Fibroblast of skin of left quadriceps (primary cell): Measurements from ENCODE around the gene TRIM71.
"Not testable (repeated sequence)": the region's sequence is repeated elsewhere in the genome, so short reads cannot be mapped to it uniquely, and the experiment has no call there.

Source experiments
- DNase-seq, 2 experiments: peaks; one replicate each; pipeline ENCODE4 v3.0.0-alpha.2; 2013; ENCODE audit warnings: low read depth in 2 of 2

Gene TRIM71

DNA sequence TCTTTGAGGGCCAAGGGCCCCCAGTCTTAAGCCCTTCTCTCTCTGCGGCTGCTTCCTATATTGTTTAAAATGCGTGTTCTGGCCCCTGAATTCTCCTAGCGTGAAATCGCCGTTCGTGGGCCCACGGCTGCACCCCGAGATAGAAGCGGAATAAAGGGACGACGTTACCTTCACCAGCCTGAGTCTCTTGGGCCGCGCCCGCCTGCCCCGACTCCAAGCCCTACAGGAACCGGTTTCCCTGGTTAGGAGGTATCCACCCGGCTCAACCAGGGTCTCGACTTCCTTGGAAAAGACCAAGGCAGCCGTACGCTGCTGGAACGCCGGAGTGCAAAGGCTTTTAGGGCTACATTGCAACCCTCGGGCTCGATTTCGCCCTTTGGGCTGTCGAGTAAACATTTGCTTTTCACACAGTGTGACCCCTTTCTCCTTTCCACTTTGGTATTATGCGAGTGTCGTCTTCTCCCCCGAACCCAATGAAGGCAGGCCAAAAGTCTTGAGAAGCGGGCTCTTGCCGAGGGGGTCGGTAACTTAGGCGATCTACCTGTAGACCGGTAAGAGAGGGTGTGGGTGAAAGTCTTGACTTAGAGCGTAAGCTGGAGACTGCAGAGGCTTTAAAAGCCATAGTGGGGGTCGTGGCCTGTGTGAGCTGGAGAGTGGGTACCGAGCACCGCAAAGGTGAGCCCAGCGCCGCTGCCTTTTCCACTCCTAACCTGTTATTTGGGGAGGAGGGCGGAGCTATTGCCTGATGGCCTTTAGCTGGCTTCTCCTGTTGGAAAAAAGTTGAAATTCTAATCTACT lies 2.0 kb downstream of the TRIM71 start:
- DNase-seq = no peak

DNA sequence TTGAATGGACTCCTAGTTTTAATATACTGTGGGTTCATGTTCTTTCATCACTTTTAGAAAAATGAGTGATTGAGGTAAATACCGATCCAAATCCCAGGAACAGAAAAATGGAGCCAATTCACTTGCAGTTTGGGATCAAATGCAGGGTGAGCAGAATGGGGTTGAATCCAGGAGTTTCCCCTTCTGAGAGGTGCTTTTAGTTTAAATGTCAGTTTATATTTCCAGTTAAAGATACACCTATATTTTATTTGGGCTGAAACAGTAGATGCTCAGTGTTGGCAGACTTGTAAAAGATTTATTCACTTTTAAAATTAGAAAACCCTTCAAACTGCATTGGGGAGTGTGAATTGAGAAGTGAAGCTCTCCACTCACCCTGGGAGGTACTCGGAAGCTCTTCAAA lies 2.6 kb downstream of the TRIM71 start:
- no peak for DNase-seq

- no peak for DNase-seq
Observed at GRCh38 chr3:32820971-32821685, 3.3 kb downstream of the TRIM71 start.

GRCh38 chr3:32821686-32822296 lies 4.0 kb downstream of the TRIM71 start:
- DNase-seq = no peak

GRCh38 chr3:32822609-32823498 lies 5.1 kb downstream of the TRIM71 start:
- no peak for DNase-seq

GRCh38 chr3:32823641-32824184 lies 5.9 kb downstream of the TRIM71 start:
- DNase-seq = not testable (repeated sequence)

- DNase-seq = no peak
Observed at GRCh38 chr3:32825601-32826375, 8.0 kb downstream of the TRIM71 start.

DNA sequence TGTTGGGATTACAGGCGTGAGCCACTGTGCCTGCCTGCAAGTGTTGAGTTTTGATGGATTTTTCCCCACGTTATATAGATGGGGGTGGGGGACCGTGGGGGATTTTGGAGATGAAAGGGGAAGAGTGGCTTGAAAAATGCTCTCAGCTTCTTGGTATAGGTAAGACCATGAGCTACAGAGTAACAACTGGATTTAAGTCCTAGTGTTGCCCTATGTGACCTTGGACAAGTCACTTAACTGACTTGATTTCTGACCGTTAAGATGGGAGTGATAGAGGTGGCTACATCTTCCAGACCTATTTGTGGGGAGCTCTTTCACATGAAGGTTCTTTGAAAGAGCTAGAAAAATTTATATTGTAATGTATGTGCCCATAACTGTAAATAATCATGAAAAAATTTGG lies 13.3 kb downstream of the TRIM71 start:
- DNase-seq = no peak

DNA sequence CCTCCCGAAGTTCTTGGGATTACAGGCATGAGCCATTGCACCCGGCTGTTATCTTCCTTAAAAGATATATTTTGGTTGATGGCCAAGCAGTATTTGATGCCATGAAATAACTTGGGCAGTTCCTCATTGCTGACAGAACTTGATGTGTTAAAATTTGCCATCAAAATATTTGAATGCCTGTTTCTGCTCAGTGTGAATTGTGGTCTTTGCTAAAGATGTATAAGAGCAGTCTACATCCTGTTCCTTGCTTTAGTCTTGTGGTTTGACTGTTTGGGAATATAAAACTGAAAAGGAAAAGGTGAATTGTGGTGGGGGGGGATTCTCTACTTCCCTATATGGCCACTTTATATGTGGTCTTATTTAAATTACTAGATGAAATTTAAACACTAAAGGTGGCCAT lies 14.0 kb downstream of the TRIM71 start:
- DNase-seq = no peak

DNA sequence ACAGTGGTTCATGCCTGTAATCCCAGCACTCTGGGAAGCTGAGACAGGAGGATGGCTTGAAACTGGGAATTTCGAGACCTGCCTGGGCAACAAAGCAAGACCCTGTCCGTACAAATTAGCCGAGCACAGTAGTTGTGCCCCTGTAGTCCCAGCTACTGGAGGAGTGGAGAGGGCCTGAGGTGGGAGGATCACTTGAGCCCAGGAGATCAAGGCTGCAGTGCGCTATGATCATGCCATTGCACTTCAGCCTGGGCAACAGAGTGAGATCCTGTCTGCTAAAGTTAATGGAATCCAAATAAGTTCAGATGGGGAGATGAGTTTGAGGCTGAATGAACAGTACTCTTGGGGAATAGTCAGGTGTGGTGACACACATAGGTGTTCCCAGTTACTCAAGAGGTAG lies 14.4 kb downstream of the TRIM71 start:
- DNase-seq = no peak

GRCh38 chr3:32835049-32835371 lies 17.2 kb downstream of the TRIM71 start:
- DNase-seq = no peak

GRCh38 chr3:32835961-32836360 lies 18.2 kb downstream of the TRIM71 start:
- DNase-seq = no peak

GRCh38 chr3:32836601-32837000 lies 18.8 kb downstream of the TRIM71 start:
- no peak for DNase-seq

DNA sequence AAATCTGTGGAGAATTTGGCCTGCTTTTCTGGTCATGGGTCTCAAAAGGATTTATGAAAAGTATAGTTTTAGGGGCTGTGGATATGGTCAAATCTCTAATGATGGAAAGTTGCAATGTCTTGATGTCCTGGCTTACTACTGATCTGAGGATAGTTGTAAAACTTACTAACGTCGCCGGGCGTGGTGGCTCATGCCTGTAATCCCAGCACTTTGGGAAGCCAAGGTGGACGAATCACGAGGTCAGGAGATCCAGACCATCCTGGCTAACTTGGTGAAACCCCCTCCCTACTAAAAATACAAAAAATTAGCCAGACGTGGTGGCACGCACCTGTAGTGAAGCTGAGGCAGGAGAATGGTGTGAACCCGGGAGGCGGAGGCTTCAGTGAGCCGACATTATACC lies 19.6 kb downstream of the TRIM71 start:
- DNase-seq = no peak

DNA sequence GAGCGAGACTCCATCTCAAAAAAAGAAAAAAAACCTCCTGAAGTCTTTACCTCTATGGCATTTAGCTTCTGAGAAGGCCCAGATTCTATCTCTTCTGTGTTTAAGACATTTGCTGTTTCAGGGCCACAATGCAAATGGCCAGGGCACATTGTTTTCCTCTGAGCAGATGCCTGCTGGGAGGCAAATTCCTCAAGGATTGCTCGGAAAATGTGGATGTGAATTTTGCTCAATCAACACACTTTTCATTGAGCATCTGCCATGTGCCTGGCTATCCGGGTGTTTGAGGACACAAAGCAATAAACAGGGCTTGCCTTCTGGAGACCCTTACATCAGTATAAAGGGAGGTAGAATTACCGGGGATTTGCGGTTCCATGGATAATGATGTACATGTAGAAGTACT lies 20.0 kb downstream of the TRIM71 start:
- DNase-seq = no peak

- DNase-seq = no peak
Observed at GRCh38 chr3:32839714-32840085, 21.9 kb downstream of the TRIM71 start.

GRCh38 chr3:32840086-32840841 lies 22.5 kb downstream of the TRIM71 start:
- DNase-seq = no peak

DNA sequence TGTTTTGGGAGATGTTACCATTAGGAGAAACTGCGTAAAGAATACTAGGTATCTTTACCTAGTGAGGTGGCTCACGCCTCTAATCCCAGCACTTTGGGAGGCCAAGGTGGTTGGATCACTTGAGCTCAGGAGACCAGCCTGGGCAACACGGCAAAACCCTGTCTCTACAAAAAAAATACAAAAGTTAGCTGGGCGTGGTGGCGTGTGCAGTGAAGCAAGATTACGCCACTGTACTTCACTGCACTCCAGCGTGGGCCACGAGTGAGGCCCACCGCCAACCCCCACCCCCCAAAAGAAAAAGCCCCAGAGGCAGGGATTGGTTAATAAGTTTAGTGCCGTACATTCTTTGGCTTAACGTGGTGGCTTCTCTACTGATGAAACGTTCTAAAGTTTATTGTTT lies 23.5 kb downstream of the TRIM71 start:
- no peak for DNase-seq

GRCh38 chr3:32841867-32842470 lies 24.2 kb downstream of the TRIM71 start:
- DNase-seq = no peak

DNA sequence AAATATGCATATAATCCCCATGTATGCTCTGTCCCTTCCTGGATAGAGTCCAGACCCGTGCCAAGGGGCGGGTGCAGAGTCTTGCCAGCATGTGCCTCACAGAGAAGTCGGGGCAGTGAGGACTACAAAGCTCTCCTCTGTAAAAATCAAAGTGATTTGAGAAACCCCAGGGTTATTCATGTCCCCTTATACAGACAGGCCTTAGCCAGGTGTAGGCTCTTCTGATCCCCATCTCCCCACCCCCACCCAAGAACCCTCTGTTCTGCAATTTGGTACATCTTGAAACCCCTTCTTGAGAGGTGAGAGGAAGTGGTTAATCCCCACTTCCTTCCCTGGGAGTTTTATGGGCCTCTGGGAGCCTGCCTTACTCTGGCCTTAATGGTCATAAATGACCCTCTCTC lies 24.7 kb downstream of the TRIM71 start:
- DNase-seq = no peak
